DOHH2 (cell line): Measurements from ENCODE around the gene EDARADD.
"Not testable (repeated sequence)": the region's sequence is repeated elsewhere in the genome, so short reads cannot be mapped to it uniquely, and the experiment has no call there.

Source experiments
- CTCF ChIP-seq: fragments of 200-600 bp; sonication (generic); IDR thresholded peaks from one replicate; pipeline ENCODE4 v1.5.1; 2014; ENCODE audit warnings: antibody characterized with exemption, mild to moderate bottlenecking, low read depth, low read length; ENCODE audit not compliant: poor library complexity, severe bottlenecking
- EZH2phosphoT487 ChIP-seq: fragments of 200-600 bp; sonication (generic); IDR thresholded peaks from 2 replicates; pipeline ENCODE4 v1.6.1; 2017; ENCODE audit warnings: borderline replicate concordance, mild to moderate bottlenecking, antibody characterized with exemption, low read length, moderate library complexity, mixed read lengths

- not testable (repeated sequence) for TF ChIP-seq EZH2phosphoT487, CTCF
These were observed 27.4 kb upstream of the EDARADD start for GRCh38 chr1:236366681-236367080.
